Lower lobe of right lung (tissue), 2 donors: ENCODE data around the gene ARHGAP10. TPM values are rescaled to one million over a fixed set of nuclear protein-coding genes. Genes with fewer than 3 reads are reported as not detected.

ENCODE experiments used
- ATAC-seq, 2 donors: fragments of 200-7000 bp; cut with Tn5 transposase; one replicate each; pipeline ENCODE4 v1.9.1; 2020 to 2022; ENCODE audit warnings: mild to moderate bottlenecking in 2 of 2, moderate library complexity in 2 of 2
- DNase-seq: peaks from one replicate; pipeline ENCODE4 v3.0.0-alpha.2; 2020
- H3K27ac ChIP-seq: fragments of 200-600 bp; one replicate; pipeline ENCODE4 v1.8.0; 2022
- H3K27me3 ChIP-seq: fragments of 200-600 bp; one replicate; pipeline ENCODE4 v1.8.0; 2022; ENCODE audit warnings: low read depth
- H3K36me3 ChIP-seq: fragments of 200-600 bp; one replicate; pipeline ENCODE4 v1.8.0; 2022; ENCODE audit warnings: mild to moderate bottlenecking
- H3K4me1 ChIP-seq: fragments of 200-600 bp; one replicate; pipeline ENCODE4 v1.8.0; 2022
- H3K4me3 ChIP-seq: fragments of 200-600 bp; one replicate; pipeline ENCODE4 v1.8.0; 2022; ENCODE audit warnings: mild to moderate bottlenecking
- H3K9me3 ChIP-seq: fragments of 200-600 bp; one replicate; pipeline ENCODE4 v1.8.0; 2022
- CTCF ChIP-seq: fragments of 200-600 bp; IDR thresholded peaks from one replicate; pipeline ENCODE4 v1.8.0; 2022; ENCODE audit warnings: antibody characterized with exemption, mild to moderate bottlenecking
- intact Hi-C: fragments of 100-400 bp; cut with DNase I; formaldehyde crosslinking; loops from one replicate; pipeline ENCODE4 v1.11.0; 2022
- total RNA-seq: library from RNA; stranded (reverse); fragmentation: NEBNext Ultra II Directional; extraction: Animal tissue kit (Norgen Biotek cat#: 25700); gene quantifications from one replicate; pipeline ENCODE4 v1.2.1, GENCODE V29; 2021
- donor health status: DM: no; HTN: yes; CAD: no; lungs with severe emphysema.

ARHGAP10 gene
- total RNA-seq, 1 donor from 2014 or later = 26.4 TPM

- Histone ChIP-seq H3K27me3 (no peaks in the 10 kb centered on the region), H3K4me3 (no peak overlapping the region), H3K9me3 (no peaks in the 10 kb centered on the region), H3K36me3 (no peaks in the 10 kb centered on the region), H3K4me1 (peaks cover 4% of the 10 kb centered on the region), H3K27ac (no peak overlapping the region)
- ATAC-seq = peak in 1 of 2 donors; percentile 39
- no peak for TF ChIP-seq CTCF
- intact Hi-C loops = no loop called here
- no peak for DNase-seq
These were observed 28.8 kb downstream of the ARHGAP10 start for GRCh38 chr4:147760695-147761094.

- ATAC-seq (no peak), DNase-seq (no peak)
- peaks cover 4% of the 10 kb centered on the region for H3K4me1 ChIP-seq
- H3K4me3 ChIP-seq = no peak overlapping the region
- H3K9me3 ChIP-seq = no peaks in the 10 kb centered on the region
- intact Hi-C loops = no loop called here
- no peak for TF ChIP-seq CTCF
- H3K36me3 ChIP-seq = no peaks in the 10 kb centered on the region
- no peak overlapping the region for H3K27ac ChIP-seq
- no peaks in the 10 kb centered on the region for H3K27me3 ChIP-seq
These were observed 29.5 kb downstream of the ARHGAP10 start for GRCh38 chr4:147761218-147761883.

- intact Hi-C loops = no loop called here
- Histone ChIP-seq H3K4me3 (no peak overlapping the region), H3K27ac (no peak overlapping the region), H3K9me3 (no peaks in the 10 kb centered on the region), H3K36me3 (no peaks in the 10 kb centered on the region), H3K4me1 (peaks cover 10% of the 10 kb centered on the region), H3K27me3 (no peaks in the 10 kb centered on the region)
- no peak for TF ChIP-seq CTCF
- ATAC-seq (no peak), DNase-seq (no peak)
These were observed 32.4 kb downstream of the ARHGAP10 start for GRCh38 chr4:147764337-147764736.

- Histone ChIP-seq H3K9me3 (no peaks in the 10 kb centered on the region), H3K27me3 (no peaks in the 10 kb centered on the region), H3K4me1 (peaks cover 10% of the 10 kb centered on the region), H3K36me3 (no peaks in the 10 kb centered on the region), H3K4me3 (no peak overlapping the region), H3K27ac (no peak overlapping the region)
- no peak for DNase-seq
- intact Hi-C loops = no loop called here
- no peak for ATAC-seq
- TF ChIP-seq CTCF = no peak
These were observed 33.2 kb downstream of the ARHGAP10 start for GRCh38 chr4:147765121-147765529.

- intact Hi-C loops = no loop called here
- H3K27me3 ChIP-seq = no peaks in the 10 kb centered on the region
- no peak for TF ChIP-seq CTCF
- H3K4me1 ChIP-seq = peaks cover 6% of the 10 kb centered on the region
- DNase-seq = no peak
- no peak overlapping the region for H3K4me3 ChIP-seq
- H3K36me3 ChIP-seq = no peaks in the 10 kb centered on the region
- H3K27ac ChIP-seq = no peak overlapping the region
- ATAC-seq = peak; percentile 74 to 79
- H3K9me3 ChIP-seq = no peaks in the 10 kb centered on the region
These were observed 36.2 kb downstream of the ARHGAP10 start for GRCh38 chr4:147768113-147768512.
